Measurements from ENCODE around the gene SCO2. TPM values are rescaled to one million over a fixed set of nuclear protein-coding genes. Genes with fewer than 3 reads are reported as not detected.

SCO2 gene
- total RNA-seq, 4 donors from 2014 or later = 3.5 to 3.9 TPM; not detected in 2

GRCh38 chr22:50550395-50550794, 25.0 kb upstream of the SCO2 start:
- TF ChIP-seq CTCF (IDR thresholded peaks at IDR 0.05) (no peak), POLR2A (IDR thresholded peaks at IDR 0.05) (no peak)
- intact Hi-C loops (cut with DNase I; ENCODE audit: low total_unique reads) = loop anchor here (5.0 kb wide), 1 partner anchor 38 kb away; no protein-coding TSS in a partner anchor
- no peak overlapping the region for H3K27ac ChIP-seq
- no peak overlapping the region for H3K4me3 ChIP-seq
- no peaks in the 10 kb centered on the region for H3K9me3 ChIP-seq
- H3K27me3 ChIP-seq = peaks cover 13 to 14% of the 10 kb centered on the region in 2 donors
- DNase-seq = no peak
- H3K4me1 ChIP-seq = peaks cover 0 to 12% of the 10 kb centered on the region in 2 donors
- no peaks in the 10 kb centered on the region for H3K36me3 ChIP-seq

- no peak overlapping the region for H3K4me3 ChIP-seq
- H3K27ac ChIP-seq = no peak overlapping the region
- no peaks in the 10 kb centered on the region for H3K36me3 ChIP-seq
- H3K27me3 ChIP-seq = peaks cover 13 to 14% of the 10 kb centered on the region in 2 donors
- DNase-seq = no peak
- H3K4me1 ChIP-seq = peaks cover 0 to 12% of the 10 kb centered on the region in 2 donors
- intact Hi-C loops (cut with DNase I; ENCODE audit: low total_unique reads) = no loop called here
- no peaks in the 10 kb centered on the region for H3K9me3 ChIP-seq
- TF ChIP-seq CTCF (IDR thresholded peaks at IDR 0.05) = no peak
- TF ChIP-seq POLR2A (IDR thresholded peaks at IDR 0.05) = no peak
These were observed 23.8 kb upstream of the SCO2 start for GRCh38 chr22:50548921-50549790.

DNA sequence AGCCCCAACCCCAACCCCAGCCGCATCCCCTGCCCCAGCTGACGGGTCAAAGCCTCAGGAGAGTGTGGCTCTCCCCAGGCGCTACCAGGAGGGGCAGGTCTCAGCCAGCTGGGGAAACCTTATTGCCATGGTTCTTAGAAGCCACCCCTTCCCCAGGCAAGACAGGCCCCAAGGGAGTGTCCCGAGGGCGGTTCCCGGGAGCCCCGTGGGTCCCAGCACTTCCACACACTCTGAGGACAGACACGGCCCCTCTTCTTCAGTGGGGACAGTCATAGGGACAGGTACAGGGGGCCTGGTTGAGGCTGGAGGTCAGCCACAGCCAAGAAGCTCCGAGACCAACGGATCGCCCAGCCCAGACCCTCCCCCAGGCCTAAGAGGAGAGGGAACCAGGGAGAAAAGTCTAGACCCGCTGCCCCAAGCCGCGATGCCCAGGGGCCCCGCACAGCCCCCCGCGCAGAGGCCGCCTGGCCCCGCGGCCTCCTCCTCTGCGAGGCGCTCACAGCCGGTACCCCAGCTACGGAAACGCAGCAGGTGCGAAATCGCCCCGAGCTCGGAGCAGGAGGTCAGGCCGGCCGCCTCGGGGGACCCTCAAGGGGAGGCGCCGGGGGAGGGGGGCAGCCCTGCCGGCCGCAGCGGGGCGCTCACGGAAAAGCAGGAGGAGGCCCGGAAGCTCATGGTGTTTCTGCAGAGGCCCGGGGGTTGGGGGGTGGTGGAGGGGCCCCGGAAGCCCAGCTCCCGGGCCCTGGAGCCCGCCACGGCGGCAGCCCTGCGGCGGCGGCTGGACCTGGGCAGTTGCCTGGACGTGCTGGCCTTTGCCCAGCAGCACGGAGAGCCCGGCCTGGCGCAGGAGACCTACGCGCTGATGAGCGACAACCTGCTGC, 22.9 kb upstream of the SCO2 start:
- H3K4me3 ChIP-seq = no peak overlapping the region
- TF ChIP-seq CTCF (IDR thresholded peaks at IDR 0.05) (no peak), POLR2A (IDR thresholded peaks at IDR 0.05) (no peak)
- intact Hi-C loops (cut with DNase I; ENCODE audit: low total_unique reads) = no loop called here
- H3K4me1 ChIP-seq = peaks cover 0 to 12% of the 10 kb centered on the region in 2 donors
- no peaks in the 10 kb centered on the region for H3K9me3 ChIP-seq
- no peak overlapping the region for H3K27ac ChIP-seq
- no peak for DNase-seq
- no peaks in the 10 kb centered on the region for H3K36me3 ChIP-seq
- H3K27me3 ChIP-seq = peaks cover 13 to 14% of the 10 kb centered on the region in 2 donors

DNA sequence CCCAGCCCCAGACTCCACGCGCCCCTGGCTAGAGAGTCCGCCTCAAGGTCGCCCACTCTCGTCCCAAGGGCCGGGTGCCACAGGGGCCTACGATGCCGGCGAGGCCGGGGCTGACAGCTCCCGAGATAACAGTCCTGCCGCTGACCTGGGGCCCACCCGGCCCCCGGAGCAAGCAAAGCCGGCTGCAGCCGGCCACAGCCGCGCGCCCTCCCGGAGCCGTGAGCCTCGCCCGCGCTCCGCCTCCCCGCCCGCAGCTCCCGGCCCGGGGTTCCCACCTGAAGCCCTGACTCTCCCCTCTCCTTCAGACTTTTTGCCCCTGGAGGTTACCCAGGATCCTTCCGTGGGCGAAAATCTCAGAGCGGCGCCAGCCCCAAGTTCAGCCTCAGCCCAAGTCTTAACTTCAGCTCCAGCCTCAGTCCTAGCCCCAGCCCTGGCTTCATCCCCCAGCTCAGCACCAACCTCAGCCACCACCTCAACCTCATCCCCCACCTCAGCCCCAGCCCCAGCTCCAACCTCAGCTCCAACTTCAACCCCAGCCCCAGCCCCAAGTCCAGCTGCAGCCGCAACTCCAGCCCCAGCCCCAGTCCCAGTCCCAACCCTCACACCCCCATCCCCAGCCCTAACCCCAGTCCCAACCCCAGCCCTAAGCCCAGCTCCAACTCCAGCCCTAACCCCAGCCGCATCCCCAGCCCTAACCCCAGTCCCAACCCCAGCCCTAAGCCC, 22.0 kb upstream of the SCO2 start:
- Histone ChIP-seq H3K36me3 (no peaks in the 10 kb centered on the region), H3K27ac (no peak overlapping the region), H3K4me1 (peaks cover 0 to 12% of the 10 kb centered on the region in 2 donors), H3K4me3 (no peak overlapping the region), H3K27me3 (peaks cover 13 to 14% of the 10 kb centered on the region in 2 donors), H3K9me3 (no peaks in the 10 kb centered on the region)
- intact Hi-C loops (cut with DNase I; ENCODE audit: low total_unique reads) = no loop called here
- no peak for TF ChIP-seq CTCF (IDR thresholded peaks at IDR 0.05)
- TF ChIP-seq POLR2A (IDR thresholded peaks at IDR 0.05) = no peak
- DNase-seq = no peak
